ENCODE data around the gene SUN5.

The SUN5 gene

DNA sequence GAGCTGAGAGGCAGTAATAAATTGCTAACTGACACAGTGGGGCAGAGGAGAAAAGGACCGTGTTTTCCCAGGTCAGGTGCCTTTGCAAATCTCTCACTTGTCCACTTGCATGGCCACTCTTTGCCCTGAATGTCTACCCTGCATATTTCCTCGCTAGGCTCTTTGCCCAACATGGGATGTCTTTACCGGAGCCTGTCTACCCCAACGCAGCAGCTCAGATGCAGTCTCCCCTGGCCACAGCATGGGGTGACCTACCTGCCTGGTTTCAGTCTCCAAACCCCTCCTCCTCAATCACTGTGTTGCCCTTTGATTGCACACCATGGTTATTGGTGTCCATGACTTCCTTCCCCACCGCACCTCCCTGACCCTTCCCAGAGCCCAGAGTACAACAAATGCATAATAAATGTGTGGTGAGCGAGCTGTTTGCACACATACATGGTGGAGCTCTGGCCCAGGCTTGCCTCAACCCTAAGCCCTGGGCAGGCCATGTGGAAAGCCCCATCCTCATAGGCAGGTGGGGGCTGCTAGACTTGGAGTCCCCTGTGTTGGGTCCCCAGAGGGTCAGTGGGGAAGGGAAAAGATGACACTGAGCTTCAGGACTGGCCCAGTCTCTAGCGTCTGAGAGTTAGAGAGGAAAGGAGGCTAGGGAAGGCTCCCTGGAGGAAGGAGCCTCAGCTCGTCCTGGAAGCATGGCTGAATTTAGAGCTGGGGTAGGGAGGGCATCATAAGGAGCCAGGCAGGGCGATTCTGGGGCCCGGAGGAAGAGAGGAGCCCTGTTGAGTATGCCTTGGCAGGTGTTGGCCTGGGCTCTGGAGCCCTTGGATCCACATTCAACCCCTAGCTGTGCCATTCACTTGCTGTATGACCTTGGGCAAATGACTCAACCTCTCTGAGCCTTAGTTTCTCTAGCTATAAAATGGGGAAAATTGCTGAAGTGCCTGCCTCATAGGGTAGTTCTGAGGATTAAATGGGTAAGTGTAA lies 22.8 kb upstream of the SUN5 start:
- no peak for DNase-seq (ENCODE audit: low spot score)

DNA sequence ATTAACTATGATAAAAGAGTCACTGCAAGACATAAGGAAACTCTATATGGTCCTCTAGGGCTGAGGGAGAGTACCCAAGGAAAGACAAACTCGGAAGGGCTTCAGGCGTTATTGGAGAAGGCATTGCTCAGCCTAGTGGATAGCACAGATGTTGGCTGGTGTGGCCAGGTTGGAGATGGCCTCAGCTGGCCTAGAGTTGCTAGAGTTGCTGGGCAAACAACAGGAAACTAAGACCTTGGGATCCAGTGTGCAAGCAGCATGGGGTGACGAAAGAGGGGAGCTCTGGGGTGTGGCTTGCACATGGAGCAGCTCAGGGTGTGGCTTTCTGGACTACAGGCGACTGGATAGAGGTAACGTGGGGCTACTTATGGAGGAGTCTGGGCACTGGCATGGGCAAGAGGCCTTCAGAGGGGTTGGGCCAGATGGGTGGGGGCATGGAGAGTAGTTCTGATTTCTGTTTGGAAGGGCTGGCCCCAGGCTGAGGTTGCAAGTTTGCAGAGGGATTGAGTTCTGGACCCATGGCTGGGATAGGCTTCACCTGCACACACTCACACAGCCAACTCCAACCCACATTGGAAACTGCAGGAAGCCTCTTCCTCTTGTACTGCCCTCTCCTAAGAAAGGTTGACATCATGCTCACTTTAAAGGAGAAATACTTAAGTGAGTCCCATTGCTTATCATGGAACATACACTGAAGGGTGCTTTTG lies 22.0 kb upstream of the SUN5 start:
- no peak for DNase-seq (ENCODE audit: low spot score)

DNA sequence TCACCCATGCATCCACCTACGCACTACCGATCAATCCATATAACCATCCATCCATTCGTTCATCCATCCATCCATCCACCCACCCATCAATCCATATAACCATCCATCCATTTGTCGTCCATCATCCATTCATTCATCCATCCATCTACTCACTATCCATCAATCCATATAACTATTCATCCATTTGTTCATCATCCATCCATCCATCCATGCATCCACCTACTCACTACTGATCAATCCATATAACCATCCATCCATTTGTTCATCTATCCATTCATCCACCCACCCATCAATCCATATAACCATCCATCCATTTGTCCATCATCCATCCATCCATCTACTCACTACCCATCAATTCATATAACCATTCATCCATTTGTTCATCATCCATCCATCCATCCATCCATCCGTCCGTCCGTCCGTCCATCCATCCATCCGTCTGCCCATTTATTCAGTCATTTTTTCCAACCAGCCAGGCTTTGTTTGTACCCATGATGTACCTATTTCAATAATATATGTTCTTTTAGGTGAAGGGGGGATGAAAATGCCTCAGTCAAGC lies 21.2 kb upstream of the SUN5 start:
- no peak for DNase-seq (ENCODE audit: low spot score)

DNA sequence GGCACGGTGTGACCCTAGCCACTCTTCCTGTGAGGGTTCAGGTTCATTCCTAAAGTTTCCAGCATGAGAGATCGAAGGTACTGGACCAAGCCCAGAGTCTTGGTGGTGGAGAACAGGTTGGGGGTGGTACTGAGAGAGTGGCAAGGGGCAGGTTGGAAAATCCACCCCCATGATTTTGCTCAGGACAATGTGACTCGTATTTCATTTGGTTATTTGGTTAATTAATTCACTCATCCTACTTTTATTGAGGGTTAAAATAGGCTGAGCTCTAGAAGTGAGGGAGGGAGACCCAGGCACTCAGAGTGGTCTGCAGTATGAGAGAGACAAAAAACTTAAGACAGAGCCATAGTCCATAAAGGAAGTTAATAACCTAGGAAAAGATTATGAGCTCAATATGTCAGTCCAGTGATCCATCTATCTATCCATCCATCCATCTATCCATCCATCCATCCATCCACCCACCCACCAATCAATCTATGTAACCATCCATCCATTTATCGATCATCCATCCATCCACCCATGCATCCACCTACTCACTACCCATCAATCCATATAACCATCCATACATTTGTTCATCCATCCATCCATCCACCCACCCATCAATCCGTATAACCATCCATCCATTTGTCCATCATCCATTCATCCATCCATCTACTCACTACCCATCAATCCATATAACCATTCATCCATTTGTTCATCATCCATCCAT lies 20.5 kb upstream of the SUN5 start:
- DNase-seq (ENCODE audit: low spot score) = no peak

DNA sequence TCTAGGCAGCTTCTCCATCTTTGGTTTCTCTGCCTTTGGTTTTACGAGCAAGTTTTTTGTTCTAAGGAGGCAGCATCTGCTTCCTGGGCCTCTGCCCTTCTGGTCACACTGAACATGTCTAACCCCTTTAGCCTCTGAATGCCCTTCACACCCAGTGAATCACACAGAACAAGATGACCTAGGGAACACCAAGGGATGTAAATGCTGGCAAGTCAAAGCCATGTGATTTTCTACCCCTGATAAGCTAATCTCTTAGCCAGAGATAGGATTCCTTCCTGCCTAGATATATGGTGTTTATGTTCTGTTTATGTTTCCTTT lies 20.0 kb upstream of the SUN5 start:
- DNase-seq (ENCODE audit: low spot score) = no peak

DNA sequence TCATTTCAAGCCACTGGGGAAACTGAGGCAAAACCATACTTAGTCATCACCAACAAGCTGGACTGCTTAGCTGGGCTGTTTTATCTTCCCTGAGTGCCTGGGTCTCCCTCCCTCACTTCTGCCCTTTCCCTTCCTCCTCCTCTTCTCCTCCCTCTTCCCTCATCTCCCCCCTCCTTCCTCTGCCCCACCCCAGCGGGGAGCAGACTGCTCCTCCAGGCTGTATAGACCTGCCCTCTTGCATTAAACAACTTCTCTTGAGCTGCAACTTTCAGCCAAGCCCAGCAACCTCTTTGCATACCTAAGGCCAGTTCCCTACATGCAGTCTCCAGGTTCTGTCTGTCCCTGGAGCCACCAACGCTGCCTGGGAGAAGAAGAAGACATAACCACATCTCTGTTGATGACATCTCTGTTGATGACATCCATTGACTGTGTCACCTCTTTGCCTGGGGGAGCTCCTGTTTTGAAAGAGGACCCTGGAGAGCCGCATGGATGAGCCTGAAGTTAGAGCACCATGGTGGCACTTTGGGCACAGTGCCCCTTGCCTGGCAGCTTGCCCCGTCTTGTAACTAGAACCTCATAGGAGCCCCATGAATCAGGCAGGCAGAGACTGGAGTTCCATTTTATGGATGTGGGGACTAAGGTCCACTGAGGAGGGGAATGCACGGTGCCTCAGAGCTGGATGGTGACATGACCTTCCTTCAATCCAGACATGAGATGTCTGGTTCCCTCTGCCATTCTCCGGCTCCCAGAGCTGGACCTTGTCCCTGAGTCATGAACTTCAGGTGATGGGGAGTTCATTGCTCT lies 19.4 kb upstream of the SUN5 start:
- DNase-seq (ENCODE audit: low spot score) = no peak

DNA sequence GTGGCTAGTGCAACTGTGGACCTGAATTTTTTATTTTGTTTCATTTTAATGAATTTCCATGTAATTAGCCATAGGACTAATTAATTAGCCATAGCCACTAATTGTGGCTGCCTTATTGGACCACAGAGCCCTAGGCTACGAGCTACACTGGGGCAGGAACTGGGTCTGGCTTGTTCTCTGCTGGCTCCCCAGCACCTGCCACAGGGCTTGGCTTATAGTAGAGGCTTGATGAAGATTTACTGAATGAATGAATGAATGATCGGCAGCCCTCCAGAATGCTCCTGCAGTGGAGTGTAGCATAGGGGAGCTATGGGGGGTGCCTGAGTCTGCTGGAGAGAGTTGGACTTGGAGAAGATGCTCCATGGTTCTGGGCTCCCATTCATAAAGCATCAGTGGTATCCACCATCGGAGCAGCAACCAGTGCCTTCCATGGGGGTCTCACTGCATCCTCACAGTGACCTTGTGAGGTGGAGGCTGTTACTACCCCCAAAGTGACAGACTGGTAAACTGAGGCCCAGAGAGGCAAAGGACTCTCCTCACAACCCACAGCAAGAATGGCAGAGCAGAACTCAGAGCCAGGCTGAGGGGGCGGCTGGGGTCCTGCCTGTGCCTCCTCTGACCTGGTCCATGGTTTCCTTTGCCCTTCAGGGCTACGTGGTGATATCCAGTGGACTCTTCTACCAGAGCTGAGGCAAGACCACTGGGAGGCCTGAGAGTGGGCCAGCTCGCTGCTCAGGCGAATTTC lies 18.6 kb upstream of the SUN5 start:
- no peak for DNase-seq (ENCODE audit: low spot score)

DNA sequence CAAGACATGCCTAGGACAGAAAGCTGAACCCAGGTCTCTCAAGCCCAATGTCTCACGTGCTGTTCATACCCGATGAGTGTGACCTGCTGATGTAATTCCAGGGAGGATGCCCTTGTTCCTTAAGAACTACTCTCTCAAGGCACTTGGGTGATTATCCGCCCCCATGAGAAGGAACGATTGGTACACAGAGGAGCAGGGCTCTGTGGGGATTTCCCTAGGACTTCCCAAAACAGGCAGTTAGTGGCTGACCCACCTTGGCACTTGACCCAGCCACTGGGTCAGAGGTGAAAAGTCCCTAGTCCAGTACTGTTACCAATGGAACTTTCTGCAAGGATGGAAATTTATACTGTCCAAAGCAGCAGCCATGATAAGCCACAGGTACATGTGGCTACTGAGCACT lies 18.1 kb upstream of the SUN5 start:
- DNase-seq (ENCODE audit: low spot score) = no peak

DNA sequence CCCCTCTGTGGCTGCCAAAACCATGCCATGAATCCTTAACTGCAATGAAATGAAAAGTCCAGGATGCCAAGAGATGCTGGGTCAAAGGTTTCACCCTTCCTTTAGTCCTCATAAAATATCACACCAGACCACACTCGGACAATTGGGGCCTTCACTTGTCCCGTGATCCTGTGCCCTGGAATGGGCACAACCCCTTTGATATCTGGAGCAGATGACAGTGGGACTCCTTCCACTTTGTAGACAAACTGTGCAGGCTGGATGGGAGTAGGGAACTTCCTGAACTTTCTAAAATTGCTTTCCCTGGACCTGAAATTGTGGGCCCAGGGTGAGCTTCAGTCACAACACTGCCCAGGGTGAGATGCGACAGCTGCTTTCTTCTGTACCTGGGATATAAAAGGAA lies 17.6 kb upstream of the SUN5 start:
- DNase-seq (ENCODE audit: low spot score) = no peak

DNA sequence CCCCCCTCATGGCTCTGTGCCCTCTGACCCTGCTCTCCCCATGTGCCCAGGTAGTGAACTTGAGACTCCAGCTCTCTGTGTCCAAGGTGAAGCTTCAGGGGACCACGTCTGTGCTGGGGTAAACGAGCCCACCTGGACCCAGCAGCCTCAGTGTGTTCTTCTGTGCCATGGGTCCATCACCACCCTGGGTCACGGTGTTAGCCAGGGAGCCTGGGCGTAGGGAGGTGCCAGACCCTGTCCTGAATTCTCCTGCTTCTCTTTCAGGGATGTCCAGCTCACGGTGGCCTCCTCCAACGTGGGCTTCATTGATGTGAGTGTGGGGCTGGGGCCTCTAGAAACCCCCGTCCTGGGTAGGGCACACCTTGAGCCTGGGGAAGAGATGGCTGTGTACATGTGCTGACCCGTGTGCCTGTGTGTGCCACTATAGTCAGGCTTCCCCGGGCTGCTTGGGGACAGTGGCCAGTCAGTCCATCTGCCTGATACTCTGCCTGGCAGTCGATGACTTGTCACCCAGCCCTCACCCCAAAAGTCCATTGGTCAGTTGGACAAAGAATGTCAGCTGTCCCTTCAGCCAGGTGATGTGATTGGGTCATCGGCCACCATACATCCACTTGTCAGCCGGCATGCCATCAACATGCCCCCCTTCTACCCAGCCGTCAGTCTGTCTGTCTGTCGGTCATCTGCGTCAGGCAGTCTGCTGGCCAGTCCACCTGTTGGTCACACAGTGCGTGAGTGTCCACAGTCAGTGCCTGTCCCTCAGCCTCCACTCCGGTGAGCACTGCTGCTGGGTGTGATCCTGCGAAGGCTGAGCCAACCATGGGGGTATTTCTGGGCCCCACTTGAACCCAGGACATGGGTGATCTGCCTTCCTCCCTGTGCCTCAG lies 16.3 kb upstream of the SUN5 start:
- DNase-seq (ENCODE audit: low spot score) = no peak

DNA sequence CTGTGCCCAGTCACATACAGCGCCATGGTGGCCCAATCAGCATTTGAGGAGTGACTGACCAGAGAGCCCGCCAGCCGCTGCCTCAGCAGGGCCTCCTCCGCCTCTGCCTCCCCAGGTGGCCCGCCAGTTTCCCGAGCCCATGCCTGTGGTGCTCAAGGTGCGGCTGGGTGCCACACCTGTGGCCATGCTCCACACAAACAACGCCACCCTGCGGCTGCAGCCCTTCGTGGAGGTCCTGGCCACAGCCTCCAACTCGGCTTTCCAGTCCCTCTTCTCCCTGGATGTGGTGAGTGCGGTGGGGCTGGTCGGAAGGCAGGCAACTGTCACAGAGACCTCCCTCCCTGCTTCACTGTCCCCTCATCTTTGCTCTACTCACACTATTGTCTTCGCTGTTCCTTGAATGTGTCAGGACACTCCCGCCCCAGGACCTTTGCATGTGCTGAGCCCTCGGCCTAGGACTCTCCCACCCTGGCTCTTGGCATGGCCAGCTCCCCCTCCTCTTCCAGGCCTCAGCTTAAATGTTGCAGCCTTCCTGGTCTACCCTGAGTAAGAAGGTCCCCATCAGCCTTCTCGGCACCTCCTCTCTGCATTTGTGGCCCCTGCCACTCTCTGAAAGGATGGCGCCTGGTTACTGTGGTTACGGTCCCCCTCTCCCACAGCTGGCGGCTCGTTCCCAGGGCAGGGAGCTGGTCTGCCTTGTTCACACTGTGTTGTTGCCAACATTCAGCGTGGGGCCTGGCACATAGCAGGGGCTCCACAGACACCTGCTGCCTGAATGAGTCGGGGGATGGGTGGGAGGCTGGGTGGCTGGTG lies 15.4 kb upstream of the SUN5 start:
- no peak for DNase-seq (ENCODE audit: low spot score)

DNA sequence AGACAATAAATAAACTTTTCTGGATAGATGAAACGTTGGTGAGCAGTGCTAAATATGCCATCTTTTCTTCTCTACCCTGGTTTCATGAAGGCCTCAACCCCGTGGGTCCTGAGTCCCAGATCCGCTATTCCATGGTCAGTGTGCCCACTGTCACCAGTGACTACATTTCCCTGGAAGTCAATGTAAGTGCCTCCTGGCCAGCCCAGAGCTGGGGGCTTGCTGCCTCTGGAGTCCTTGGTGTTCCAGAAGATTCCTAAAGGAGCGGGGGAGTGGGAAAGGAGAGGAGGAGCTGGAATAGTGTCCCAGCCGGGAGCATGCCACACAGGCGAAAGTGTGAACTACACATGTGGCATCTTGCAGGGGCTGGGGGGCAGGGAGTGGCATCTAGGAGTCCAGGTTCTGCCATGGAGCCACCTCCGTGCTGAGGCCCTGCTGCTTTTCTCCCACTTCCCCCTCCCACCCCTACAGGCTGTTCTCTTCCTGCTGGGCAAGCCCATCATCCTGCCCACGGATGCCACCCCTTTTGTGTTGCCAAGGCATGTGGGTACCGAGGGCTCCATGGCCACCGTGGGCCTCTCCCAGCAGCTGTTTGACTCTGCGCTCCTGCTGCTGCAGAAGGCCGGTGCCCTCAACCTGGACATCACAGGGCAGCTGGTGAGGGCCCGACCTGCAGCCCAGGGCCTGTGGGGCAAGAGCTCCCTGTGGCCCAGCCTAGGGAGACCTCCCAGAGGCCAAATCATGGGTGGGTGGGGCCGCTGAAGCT lies 14.1 kb upstream of the SUN5 start:
- no peak for DNase-seq (ENCODE audit: low spot score)

DNA sequence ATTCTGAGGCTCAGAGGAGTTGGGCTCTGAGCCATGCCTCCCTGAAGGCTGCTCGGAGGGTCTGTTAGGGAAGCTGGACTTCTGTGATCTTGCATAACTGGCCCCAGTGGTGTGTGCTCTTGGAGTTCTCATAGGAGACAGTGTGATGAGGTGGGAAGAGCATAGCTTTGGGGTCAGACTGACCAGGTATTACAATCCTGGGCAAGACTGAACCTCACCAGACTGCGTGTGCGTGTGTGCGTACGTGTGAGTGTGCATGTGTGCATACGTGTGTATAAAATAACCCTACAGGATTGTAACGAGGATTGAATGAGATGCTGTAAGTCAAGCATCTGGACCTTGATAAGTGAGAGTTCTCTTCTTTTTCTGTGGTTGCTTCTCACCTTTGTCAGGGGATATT lies 13.3 kb upstream of the SUN5 start:
- no peak for DNase-seq (ENCODE audit: low spot score)

DNA sequence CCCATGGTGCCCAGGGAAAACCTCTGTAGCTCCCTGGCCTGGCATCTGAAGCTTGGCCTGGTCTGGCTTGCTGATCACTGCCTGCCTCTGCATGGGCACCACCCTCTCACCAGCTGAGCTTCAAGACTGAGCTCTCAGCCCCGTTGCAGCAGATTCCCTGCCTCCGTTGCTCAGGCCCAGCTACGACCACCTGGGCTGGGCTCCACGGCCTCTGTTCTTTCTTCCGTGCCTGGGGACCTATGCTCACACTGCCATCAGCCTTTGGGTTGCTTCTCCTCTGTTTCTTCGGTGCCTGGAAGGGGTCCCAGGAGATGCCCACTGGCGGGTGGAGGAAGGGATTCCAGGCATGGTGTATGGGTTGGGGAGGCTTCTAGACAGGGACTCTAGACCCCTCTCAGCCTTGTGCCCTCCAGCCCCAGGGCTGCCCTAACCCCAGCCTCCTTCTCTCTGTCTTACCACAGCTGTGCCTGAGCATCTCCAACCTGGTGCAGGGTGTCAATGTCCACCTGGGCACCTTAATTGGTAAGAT lies 12.4 kb upstream of the SUN5 start:
- DNase-seq (ENCODE audit: low spot score) = no peak

DNA sequence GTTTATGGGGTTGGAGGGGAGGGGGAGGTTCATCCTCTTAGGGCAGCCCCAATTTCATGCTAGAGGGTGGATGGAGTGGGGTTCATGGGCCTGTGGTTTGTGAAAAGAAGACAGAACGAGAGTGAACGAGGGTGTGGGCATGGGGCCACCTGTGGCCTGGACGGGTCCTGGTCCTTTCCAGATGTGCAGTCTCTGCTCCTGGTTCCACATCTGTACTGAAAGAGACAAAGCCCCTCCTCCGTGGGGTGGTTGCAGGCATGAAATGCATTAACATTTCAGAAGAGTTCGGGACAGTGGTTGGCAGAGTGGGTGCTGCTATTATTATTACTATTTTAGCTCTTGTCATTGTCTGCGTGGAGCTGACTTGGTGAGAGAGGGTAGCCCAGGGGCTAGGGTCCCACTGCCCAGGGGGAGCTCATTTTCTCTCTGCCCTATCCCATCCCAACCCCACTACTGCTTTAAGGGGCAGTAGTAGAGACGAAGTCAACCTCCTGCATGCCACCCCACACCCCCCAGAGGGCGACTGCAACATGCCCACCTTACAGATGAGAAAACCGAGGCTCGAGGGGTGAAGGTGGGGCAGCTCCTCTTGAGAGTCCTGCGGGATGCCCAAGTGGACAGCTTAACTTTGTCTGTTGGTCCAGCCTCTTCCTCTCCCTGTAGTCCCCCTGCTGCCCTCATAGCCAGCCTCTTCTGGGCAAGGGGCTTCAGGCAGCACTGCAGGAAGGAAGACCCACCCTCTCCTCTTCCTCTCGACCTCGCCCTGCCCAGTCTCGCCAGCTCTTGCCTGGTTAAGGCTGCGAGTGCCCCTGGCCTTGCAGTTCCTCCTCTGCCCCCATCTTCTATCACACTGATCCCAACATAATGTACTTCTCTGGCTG lies 11.7 kb upstream of the SUN5 start:
- no peak for DNase-seq (ENCODE audit: low spot score)

DNA sequence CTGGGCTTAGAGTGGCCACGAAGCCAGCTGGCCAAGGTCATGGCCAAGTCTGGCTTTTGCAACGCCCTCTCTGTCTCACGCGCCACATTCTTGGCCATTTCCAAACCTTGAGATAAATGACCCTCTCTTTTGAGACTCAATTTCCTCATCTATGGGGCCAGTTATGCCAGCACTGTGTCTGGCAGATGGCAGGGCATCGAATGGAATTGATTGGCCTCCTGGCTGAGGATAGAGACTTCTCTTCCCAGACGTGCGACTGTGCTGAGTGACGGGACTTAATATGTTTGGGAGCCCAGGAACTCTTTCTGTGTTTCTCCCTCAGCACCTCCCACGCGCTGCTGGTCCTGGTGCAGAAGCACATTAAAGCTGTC lies 10.9 kb upstream of the SUN5 start:
- no peak for DNase-seq (ENCODE audit: low spot score)
